ENCODE measurements around the gene ZBTB8A. TPM values are rescaled to one million over a fixed set of nuclear protein-coding genes. Genes with fewer than 3 reads are reported as not detected.

ZBTB8A gene
- total RNA-seq, 1 donor from 2014 or later = 10.9 TPM

Small RNA genes lying within 50 kb of the gene (small RNA-seq; reads per million reads assigned to genes)
- not detected for gene RF00019 (ENCODE audit: low replicate concordance)

Other genes with a start within 250 kb of the ZBTB8A start
- gene HDAC1, start 247.3 kb upstream of the ZBTB8A start, total RNA-seq = 50.4 TPM
- gene MARCKSL1, start 203.2 kb upstream of the ZBTB8A start, total RNA-seq = 39.8 TPM
- gene FAM229A, start 176.9 kb upstream of the ZBTB8A start, total RNA-seq = 1.2 TPM
- gene TSSK3, start 176.9 kb upstream of the ZBTB8A start, total RNA-seq = 0.89 TPM
- gene BSDC1, start 145.0 kb upstream of the ZBTB8A start, total RNA-seq = 49.8 TPM
- gene ZBTB8B, start 74.4 kb upstream of the ZBTB8A start, total RNA-seq = 0.10 TPM
- 20.3 TPM for gene ZBTB8OS, start 111.1 kb downstream of the ZBTB8A start, total RNA-seq
- 109 TPM for gene RBBP4, start 111.8 kb downstream of the ZBTB8A start, total RNA-seq
- gene SYNC, start 163.3 kb downstream of the ZBTB8A start, total RNA-seq = 9.3 TPM

Data from skin of body (tissue), 2 donors.